Measurements from ENCODE around the gene TLN1. TPM values are rescaled to one million over a fixed set of nuclear protein-coding genes. Genes with fewer than 3 reads are reported as not detected.

The TLN1 gene
- total and polyA plus RNA-seq, 10 of the 15 experiments (the other 5 are each of a cell fraction or from before 2014, with no cell fraction given), result 11.6 to 305 (median 71.9) TPM

DNA sequence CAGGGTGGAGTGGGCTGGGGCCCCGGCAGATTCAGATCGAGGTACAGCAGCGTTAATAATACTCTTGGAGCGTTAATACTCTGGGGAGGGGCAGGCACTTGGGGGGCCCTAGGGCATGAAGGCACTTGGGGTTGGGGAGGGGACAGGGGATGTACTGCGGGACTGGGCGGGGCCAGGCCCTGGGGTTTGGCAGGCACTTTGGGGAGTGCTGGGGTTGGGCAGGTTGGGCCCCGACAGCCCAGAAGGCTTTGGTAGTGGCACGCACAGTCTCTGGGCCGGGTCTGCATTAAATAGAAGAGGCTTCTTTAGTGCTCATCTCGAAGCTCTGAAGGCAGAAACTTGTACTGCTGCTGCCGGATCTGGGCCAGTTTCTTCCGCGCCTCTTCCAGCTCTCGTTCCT, 34.5 kb downstream of the TLN1 start:
- ChIA-PET POLR2A (interaction anchor here (1.2 to 2.2 kb wide), 4 partner anchors 10 to 37 kb away, joined by 3 to 8 read pairs (median 5); no protein-coding TSS in a partner anchor), RAD21 (ENCODE audit: unreplicated experiment) (interaction anchor here (1.6 to 2.8 kb wide), 6 partner anchors 30 to 185 kb away, joined by 5 to 25 read pairs (median 11); no protein-coding TSS in a partner anchor), CTCF (interaction anchor here (0.9 to 15.2 kb wide), 26 partner anchors 9 to 197 kb away, joined by 3 to 227 read pairs (median 10); partner anchors contain the start of genes ARHGEF39, CCDC107, GBA2 and RGP1), SMC1A (ENCODE audit: uncharacterized antibody, unreplicated experiment) (interaction anchor here (0.9 to 5.1 kb wide), 8 partner anchors 9 to 129 kb away, joined by 4 to 65 read pairs (median 10); partner anchors contain the start of genes ARHGEF39, CCDC107, RMRP and SIT1)
- no peak overlapping the region for H3K27ac ChIP-seq (ENCODE audit: control insufficient read depth, insufficient read depth)
- no peaks in the 10 kb centered on the region for H3K79me2 ChIP-seq (ENCODE audit: control insufficient read depth, insufficient read depth, low read length)
- no peak overlapping the region for H3K4me3 ChIP-seq
- 93% methylated on average over 13 of the region's 14 CpGs for WGBS (ENCODE audit: insufficient coverage, insufficient replicate concordance, low lambda C conversion rate, missing lambda C conversion rate)
- intact Hi-C loops (cut with micrococcal nuclease; ENCODE audit: unreplicated experiment) (no loop called here), in situ Hi-C loops (cut with MboI) (no loop called here)
- no peak for ATAC-seq
- H3K9ac ChIP-seq (ENCODE audit: control insufficient read depth, insufficient read depth, low read length), result no peak overlapping the region
- no peaks in the 10 kb centered on the region for H4K20me1 ChIP-seq (ENCODE audit: control insufficient read depth, insufficient read depth)
- H3K36me3 ChIP-seq (ENCODE audit: control insufficient read depth in 2 of 2, insufficient read depth in 2 of 2, low read length in 1 of 2), result peaks cover 35 to 52% of the 10 kb centered on the region in 2 experiments
- H2AFZ ChIP-seq (ENCODE audit: control insufficient read depth, low read depth, low read length), result no peak overlapping the region
- H3K4me1 ChIP-seq (ENCODE audit: control insufficient read depth, insufficient read depth, low read length), result no peaks in the 10 kb centered on the region
- no peak overlapping the region for H3K4me2 ChIP-seq (ENCODE audit: control insufficient read depth, insufficient read depth)
- no peak for TF ChIP-seq MYC (IDR thresholded peaks at IDR 0.05; ENCODE audit: insufficient read depth, insufficient read length, insufficient replicate concordance, low read length, severe bottlenecking)
- TF ChIP-seq HDGF (IDR thresholded peaks at IDR 0.05), result no peak
- no peak for TF ChIP-seq MTA3 (IDR thresholded peaks at IDR 0.05; ENCODE audit: borderline replicate concordance, low read length)
- TF ChIP-seq, protein P1, sequence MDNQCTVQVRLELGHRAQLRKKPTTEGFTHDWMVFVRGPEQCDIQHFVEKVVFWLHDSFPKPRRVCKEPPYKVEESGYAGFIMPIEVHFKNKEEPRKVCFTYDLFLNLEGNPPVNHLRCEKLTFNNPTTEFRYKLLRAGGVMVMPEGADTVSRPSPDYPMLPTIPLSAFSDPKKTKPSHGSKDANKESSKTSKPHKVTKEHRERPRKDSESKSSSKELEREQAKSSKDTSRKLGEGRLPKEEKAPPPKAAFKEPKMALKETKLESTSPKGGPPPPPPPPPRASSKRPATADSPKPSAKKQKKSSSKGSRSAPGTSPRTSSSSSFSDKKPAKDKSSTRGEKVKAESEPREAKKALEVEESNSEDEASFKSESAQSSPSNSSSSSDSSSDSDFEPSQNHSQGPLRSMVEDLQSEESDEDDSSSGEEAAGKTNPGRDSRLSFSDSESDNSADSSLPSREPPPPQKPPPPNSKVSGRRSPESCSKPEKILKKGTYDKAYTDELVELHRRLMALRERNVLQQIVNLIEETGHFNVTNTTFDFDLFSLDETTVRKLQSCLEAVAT (IDR thresholded peaks at IDR 0.05), result no peak
- TF ChIP-seq BHLHE40 (IDR thresholded peaks at IDR 0.05; ENCODE audit: borderline replicate concordance in 1 of 2, low read depth in 2 of 2, low read length in 1 of 2), result no peak
- TF ChIP-seq, protein P2, sequence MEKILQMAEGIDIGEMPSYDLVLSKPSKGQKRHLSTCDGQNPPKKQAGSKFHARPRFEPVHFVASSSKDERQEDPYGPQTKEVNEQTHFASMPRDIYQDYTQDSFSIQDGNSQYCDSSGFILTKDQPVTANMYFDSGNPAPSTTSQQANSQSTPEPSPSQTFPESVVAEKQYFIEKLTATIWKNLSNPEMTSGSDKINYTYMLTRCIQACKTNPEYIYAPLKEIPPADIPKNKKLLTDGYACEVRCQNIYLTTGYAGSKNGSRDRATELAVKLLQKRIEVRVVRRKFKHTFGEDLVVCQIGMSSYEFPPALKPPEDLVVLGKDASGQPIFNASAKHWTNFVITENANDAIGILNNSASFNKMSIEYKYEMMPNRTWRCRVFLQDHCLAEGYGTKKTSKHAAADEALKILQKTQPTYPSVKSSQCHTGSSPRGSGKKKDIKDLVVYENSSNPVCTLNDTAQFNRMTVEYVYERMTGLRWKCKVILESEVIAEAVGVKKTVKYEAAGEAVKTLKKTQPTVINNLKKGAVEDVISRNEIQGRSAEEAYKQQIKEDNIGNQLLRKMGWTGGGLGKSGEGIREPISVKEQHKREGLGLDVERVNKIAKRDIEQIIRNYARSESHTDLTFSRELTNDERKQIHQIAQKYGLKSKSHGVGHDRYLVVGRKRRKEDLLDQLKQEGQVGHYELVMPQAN (conservative IDR thresholded peaks at IDR 0.05), result no peak
- no peak for TF ChIP-seq SMC3 (IDR thresholded peaks at IDR 0.05; ENCODE audit: borderline replicate concordance, low read length)
- TF ChIP-seq ZSCAN29 (IDR thresholded peaks at IDR 0.05), result no peak
- TF ChIP-seq, protein P3, sequence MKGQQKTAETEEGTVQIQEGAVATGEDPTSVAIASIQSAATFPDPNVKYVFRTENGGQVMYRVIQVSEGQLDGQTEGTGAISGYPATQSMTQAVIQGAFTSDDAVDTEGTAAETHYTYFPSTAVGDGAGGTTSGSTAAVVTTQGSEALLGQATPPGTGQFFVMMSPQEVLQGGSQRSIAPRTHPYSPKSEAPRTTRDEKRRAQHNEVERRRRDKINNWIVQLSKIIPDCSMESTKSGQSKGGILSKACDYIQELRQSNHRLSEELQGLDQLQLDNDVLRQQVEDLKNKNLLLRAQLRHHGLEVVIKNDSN (IDR thresholded peaks at IDR 0.05; ENCODE audit: borderline replicate concordance, extremely low read length, insufficient read depth, low read depth, low read length), result no peak
- TF ChIP-seq KLF5 (IDR thresholded peaks at IDR 0.05; ENCODE audit: partially characterized antibody), result no peak
- TF ChIP-seq ZBED1 (IDR thresholded peaks at IDR 0.05; ENCODE audit: borderline replicate concordance), result no peak
- no peak for TF ChIP-seq NR2F1 (conservative IDR thresholded peaks at IDR 0.05)
- no peaks in the 10 kb centered on the region for H3K27me3 ChIP-seq (replicated peaks in 1 of 2; ENCODE audit: control insufficient read depth in 2 of 2, insufficient read depth in 2 of 2, low read length in 1 of 2)
- TSS peak; percentile 83 for BruUV-seq (replicated peaks)
- no peak for FAIRE-seq
- H3K9me3 ChIP-seq (replicated peaks; ENCODE audit: control insufficient read depth, insufficient read depth, low read length), result no peaks in the 10 kb centered on the region
- DNase-seq (ENCODE audit: low read depth, low spot score), result no peak
